Activated naive CD8-positive, alpha-beta T cell (primary cell): ENCODE measurements around the gene STPG4.

Source experiments
- H3K27ac Mint-ChIP-seq: one replicate; pipeline ENCODE4 v1.8.0; 2021; ENCODE audit warnings: mixed read lengths
- H3K27me3 Mint-ChIP-seq: one replicate; pipeline ENCODE4 v1.8.0; 2021; ENCODE audit warnings: mixed read lengths
- H3K36me3 Mint-ChIP-seq: one replicate; pipeline ENCODE4 v1.8.0; 2021; ENCODE audit warnings: mixed read lengths
- H3K4me1 Mint-ChIP-seq: one replicate; pipeline ENCODE4 v1.8.0; 2021; ENCODE audit warnings: low read depth, mixed read lengths
- H3K4me3 Mint-ChIP-seq: one replicate; pipeline ENCODE4 v1.8.0; 2021; ENCODE audit warnings: mild to moderate bottlenecking, mixed read lengths
- H3K9me3 Mint-ChIP-seq: one replicate; pipeline ENCODE4 v1.8.0; 2021; ENCODE audit warnings: low read depth, mixed read lengths

STPG4 gene

DNA sequence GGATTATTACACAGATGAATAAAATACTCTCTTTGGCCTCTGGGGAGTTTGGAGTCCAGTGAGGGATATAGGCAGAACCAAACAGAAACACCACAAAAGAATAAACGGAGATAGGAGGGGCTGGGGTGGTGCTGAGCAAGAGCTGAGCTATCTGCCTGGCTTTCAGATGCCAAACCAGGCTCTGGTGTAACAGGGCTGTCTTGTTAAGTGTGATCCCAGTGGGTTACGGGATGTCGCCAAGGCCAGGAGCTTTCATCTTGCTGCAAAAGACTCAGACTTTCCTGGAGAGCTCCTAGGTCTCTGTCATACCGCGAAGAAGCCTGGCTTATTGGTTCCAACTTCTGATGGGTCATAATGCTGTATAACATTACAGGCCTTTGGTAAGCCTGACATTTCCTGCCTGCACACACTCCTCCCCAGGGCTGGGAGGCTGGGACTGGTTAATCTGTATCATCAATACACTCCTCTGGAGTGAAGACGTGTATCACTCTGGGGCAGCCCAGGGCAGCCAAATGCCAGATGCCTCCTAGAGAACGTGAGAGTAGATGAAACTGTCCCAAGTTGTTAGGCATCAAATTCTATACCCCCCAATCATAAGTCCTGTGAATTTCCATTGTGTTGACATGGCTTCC lies 60.5 kb downstream of the STPG4 start:
- H3K4me3 Mint-ChIP-seq, result no peak overlapping the region
- no peaks in the 10 kb centered on the region for H3K4me1 Mint-ChIP-seq
- no peak overlapping the region for H3K27ac Mint-ChIP-seq
- no peaks in the 10 kb centered on the region for H3K9me3 Mint-ChIP-seq
- H3K36me3 Mint-ChIP-seq, result no peaks in the 10 kb centered on the region
- no peaks in the 10 kb centered on the region for H3K27me3 Mint-ChIP-seq

DNA sequence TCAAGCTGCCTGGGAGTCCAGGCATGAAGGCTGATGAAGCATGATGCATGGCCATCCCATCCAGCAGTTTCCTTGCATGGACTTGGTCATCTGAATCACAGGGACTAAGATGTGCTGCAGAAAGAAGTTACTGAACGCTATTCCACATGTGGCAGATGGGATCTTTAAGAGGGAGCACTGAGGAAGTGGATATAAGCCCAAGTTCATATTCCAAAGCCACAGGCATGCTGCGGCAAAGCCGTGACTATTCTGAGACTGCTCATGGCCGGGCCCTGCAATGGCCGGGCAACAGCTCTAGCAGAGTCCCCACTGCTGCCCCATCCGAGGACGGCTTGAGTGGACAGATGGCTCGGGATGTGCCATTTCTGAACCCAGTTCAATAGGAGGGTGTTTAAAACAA lies 61.5 kb downstream of the STPG4 start:
- H3K9me3 Mint-ChIP-seq, result no peaks in the 10 kb centered on the region
- no peak overlapping the region for H3K4me3 Mint-ChIP-seq
- no peaks in the 10 kb centered on the region for H3K36me3 Mint-ChIP-seq
- no peaks in the 10 kb centered on the region for H3K27me3 Mint-ChIP-seq
- no peaks in the 10 kb centered on the region for H3K4me1 Mint-ChIP-seq
- H3K27ac Mint-ChIP-seq, result no peak overlapping the region

DNA sequence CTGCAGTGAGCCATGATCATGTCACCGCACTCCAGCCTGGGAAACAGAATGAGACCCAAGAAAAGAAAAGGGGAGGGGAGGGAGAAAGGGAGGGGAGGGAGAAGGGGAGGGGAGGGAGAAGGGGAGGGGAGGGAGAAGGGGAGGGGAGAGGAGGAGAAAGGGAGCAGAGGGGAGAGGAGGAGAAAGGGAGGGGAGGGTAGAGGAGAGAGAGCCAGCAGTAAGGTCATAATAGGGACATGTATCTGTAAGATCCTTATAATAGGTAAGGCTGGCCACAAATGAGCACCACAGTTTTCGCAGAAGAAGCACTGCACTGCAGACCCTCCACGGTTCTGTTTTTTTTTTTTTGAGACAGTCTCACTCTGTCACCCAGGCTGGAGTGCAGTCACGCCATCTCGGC lies 62.6 kb downstream of the STPG4 start:
- Mint-ChIP-seq H3K4me3 (no peak overlapping the region), H3K36me3 (no peaks in the 10 kb centered on the region), H3K4me1 (no peaks in the 10 kb centered on the region), H3K9me3 (no peaks in the 10 kb centered on the region), H3K27ac (no peak overlapping the region), H3K27me3 (no peaks in the 10 kb centered on the region)

DNA sequence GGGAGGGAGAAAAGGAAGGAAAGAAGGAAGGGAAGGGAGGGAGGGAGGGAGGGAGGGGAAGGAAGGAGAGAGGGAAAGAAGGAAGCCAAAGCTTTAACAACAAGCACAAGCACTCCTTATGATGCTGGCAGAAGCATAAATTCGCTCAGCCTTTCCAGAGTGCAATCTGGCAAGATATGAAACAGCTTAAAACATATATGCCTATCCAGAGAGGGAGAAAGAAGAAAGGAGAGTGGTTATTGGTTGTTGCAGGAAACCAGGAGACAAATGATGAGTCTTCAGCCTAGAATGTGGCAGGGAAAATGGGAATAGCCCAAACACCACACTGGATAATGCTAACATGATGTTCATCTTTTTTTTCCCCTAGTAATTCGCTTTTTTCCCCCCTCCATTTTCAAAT lies 64.0 kb downstream of the STPG4 start:
- Mint-ChIP-seq H3K27me3 (no peaks in the 10 kb centered on the region), H3K4me1 (no peaks in the 10 kb centered on the region)

DNA sequence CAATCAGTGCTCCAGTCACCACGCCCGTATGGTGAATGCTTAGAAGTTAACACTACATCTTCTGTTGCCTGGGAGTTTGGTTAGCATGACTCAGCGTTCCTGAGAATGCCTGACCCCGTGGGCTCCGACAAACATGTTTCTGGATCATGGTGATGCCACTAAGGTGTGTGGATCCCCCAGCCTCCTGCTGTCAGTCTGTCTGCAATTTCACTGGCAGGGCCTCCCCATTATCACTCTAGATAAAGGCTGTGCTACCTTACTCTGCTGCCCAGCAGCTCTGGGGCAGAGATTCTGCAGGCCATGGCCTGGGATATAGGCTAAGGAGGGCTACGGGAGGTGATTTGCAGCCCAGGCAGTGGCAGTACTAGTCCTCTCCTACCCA lies 66.0 kb downstream of the STPG4 start:
- H3K9me3 Mint-ChIP-seq, result no peaks in the 10 kb centered on the region

More for the DNA sequence above, 64.0 kb downstream of the STPG4 start:
- no peaks in the 10 kb centered on the region for H3K36me3 Mint-ChIP-seq
- no peak overlapping the region for H3K4me3 Mint-ChIP-seq
- H3K9me3 Mint-ChIP-seq, result no peaks in the 10 kb centered on the region
- H3K27ac Mint-ChIP-seq, result no peak overlapping the region

DNA sequence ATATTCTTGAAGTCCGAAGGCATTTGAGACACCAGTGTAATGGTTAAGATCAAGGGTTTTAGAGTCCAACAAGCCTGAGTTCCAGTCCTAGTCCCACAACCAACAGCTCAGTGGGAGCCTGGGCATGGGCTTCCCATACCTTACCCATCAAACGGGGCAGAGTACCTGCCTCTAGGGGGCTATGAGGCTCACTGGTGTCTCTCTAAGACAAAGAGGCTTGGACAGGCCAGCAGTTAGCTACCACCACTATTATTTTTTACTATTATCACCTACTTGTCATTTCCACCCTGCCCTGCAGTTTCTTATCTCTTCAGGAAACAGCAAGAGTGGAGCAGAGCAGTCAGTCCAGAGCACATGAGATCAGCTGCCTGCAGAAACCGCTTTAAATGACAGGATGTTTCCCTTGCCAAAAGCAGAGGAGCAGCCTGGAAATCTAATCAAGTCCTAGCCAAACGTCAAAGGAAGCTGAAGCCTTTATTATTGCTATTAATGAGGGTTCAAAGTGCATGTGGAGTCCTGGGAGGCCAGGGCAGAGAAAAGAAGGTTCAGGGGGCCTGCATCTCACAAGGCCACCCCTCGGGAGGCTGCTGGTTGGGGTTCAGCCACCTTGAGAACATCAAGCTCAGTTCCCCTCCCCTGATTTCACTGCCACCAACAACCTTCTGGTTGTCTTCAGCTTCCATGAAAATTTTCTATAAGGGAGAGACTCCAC lies 66.6 kb downstream of the STPG4 start:
- H3K27me3 Mint-ChIP-seq, result no peaks in the 10 kb centered on the region
- H3K4me3 Mint-ChIP-seq, result no peak overlapping the region
- no peaks in the 10 kb centered on the region for H3K4me1 Mint-ChIP-seq
- H3K36me3 Mint-ChIP-seq, result no peaks in the 10 kb centered on the region
- no peaks in the 10 kb centered on the region for H3K9me3 Mint-ChIP-seq
- no peak overlapping the region for H3K27ac Mint-ChIP-seq

More for the DNA sequence above, 66.0 kb downstream of the STPG4 start:
- Mint-ChIP-seq H3K27me3 (no peaks in the 10 kb centered on the region), H3K36me3 (no peaks in the 10 kb centered on the region), H3K27ac (no peak overlapping the region), H3K4me1 (no peaks in the 10 kb centered on the region), H3K4me3 (no peak overlapping the region)

DNA sequence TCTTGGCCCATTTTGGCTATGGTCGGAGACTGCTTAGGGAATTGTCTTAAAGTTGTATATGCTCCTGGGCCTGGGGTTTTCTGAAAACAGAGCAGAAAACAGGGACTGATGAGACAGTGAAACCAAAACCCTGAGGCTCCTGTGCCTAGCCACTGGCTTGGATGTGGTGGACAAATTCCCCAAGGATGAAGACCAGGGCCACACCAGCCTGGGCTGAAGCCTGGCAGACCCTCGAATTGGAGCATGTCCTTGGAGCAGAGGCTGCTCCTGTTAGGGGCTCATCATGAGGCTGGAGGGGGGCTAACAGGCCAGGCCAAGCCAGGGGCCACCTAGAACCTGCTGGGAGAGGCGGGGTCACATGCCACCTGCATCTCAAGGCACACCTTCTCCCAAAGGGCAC lies 68.1 kb downstream of the STPG4 start:
- H3K4me3 Mint-ChIP-seq, result no peak overlapping the region
- H3K9me3 Mint-ChIP-seq, result no peaks in the 10 kb centered on the region
- H3K27ac Mint-ChIP-seq, result no peak overlapping the region
- no peaks in the 10 kb centered on the region for H3K4me1 Mint-ChIP-seq
- H3K27me3 Mint-ChIP-seq, result no peaks in the 10 kb centered on the region
- H3K36me3 Mint-ChIP-seq, result no peaks in the 10 kb centered on the region

DNA sequence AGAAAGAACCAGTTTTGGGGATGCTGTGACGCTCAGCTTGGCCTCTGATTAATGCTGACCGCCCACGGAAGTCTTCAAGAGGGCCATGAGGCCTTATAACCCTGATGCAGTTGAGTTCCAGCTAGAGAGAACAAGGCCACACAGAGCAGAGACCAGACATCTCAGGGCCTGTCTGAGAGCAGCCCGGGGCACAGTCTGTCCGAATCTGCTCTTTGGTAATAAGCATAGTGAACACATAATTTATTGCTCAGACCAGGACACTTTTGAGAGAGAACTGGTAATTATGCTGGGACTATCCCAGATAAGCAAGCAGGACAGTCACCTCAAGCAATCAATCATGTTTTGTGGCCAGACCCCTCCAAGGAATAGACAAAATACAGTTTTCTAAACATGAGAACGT lies 68.5 kb downstream of the STPG4 start:
- no peaks in the 10 kb centered on the region for H3K9me3 Mint-ChIP-seq
- H3K27ac Mint-ChIP-seq, result no peak overlapping the region
- no peaks in the 10 kb centered on the region for H3K27me3 Mint-ChIP-seq
- H3K36me3 Mint-ChIP-seq, result no peaks in the 10 kb centered on the region
- H3K4me3 Mint-ChIP-seq, result no peak overlapping the region
- H3K4me1 Mint-ChIP-seq, result no peaks in the 10 kb centered on the region

DNA sequence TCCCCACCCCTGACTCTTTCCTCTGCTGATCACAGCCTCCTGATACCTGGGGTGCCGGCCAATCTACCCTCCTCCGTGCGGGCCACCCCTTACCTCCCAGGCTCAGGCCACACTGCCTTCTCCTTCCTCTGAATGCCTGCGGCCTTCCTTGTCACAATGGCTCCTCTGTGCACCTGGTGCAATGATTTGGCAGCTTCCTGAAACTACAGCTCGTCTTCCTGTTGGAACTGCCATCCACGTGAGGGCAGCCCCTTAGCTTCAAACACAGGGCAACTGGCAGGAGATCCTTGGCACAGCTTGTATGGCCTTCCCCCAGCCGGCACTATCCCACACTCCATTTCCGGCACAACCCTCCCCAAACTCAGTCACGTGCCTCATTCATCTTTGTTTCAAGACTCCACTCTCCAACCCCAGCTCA lies 69.0 kb downstream of the STPG4 start:
- Mint-ChIP-seq H3K9me3 (no peaks in the 10 kb centered on the region), H3K27ac (no peak overlapping the region), H3K27me3 (no peaks in the 10 kb centered on the region), H3K4me1 (no peaks in the 10 kb centered on the region), H3K4me3 (no peak overlapping the region), H3K36me3 (no peaks in the 10 kb centered on the region)

DNA sequence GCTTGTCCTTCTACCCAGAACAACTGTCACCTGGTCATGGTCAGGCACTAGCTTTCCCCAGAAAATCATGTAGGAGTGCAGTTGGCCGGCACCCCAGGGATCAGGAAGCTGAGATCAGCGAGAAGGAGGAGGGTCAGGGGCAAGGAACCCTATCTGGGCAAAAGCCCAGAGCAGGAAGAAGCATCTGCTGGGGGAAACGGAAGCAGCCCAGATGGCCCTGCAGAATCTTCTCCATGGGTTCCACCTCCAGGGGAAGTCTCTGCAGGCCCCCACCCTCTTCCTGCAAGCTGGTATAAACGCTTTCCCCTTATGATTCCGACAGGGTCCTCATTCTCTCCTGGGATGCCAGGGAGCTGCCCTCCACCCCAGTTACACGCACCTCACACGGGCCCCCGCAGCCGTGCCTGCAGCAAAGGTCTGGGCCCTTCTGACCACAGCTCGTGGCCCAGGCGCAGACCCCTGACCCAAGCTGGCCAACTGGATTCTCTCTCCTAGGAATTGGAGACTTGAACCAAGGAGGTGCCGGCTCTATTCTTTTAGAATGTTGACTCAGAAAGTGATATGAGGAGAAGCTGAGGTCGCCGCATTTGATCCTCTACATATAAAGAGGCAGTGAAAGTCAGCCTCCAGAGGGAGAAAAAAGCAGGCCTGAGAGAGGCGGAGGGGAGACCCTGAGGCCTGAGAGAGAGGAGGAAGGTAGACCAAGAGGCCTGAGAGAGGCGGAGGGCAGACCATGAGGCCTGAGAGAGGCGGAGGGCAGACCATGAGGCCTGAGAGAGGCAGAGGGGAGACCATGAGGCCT lies 71.0 kb downstream of the STPG4 start:
- Mint-ChIP-seq H3K4me1 (peaks cover 1% of the 10 kb centered on the region), H3K9me3 (no peaks in the 10 kb centered on the region), H3K27ac (no peak overlapping the region), H3K36me3 (no peaks in the 10 kb centered on the region), H3K4me3 (no peak overlapping the region), H3K27me3 (no peaks in the 10 kb centered on the region)

DNA sequence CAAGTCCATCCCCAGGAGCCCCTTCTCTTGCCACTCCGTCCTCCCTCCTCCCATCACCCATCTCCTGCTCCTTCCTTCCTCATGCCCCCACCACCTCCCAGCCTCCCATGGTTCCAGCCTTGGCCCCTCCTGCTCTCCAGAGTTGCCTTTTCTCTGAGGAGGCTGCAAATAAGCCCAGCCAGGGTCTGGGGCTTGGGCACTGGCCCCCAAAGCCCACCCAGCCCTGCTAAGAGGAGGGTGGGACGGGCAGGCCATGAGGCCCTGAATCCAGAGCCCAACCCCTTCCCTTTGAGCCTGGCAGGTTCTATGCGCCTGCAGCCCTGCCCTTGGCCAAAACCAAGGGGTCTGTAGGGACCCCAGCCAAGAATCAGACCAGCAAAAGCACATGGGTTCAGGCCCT lies 71.6 kb downstream of the STPG4 start:
- H3K27ac Mint-ChIP-seq, result no peak overlapping the region
- H3K4me1 Mint-ChIP-seq, result peaks cover 1% of the 10 kb centered on the region
- no peaks in the 10 kb centered on the region for H3K9me3 Mint-ChIP-seq
- no peak overlapping the region for H3K4me3 Mint-ChIP-seq
- H3K36me3 Mint-ChIP-seq, result no peaks in the 10 kb centered on the region
- H3K27me3 Mint-ChIP-seq, result no peaks in the 10 kb centered on the region

DNA sequence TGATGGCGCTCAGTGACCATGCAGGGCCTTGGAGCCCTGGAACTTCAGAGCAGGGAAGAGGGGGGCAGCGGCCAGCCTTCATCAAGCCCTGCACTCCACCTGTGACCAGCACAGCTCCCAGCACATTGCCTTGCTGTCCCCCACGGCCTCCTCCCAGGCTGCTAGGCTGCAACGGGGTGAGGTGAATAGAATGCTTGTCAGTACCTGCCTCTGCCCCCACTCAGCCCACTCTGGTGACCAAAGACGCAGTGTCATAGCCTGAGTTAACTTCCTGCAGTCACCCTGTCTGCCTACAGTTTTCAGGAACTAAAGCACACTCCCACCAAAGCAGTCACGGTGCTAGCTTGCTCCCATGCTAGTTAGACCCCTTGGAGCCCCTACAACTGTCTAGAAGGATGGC lies 72.1 kb downstream of the STPG4 start:
- Mint-ChIP-seq H3K27me3 (no peaks in the 10 kb centered on the region), H3K36me3 (no peaks in the 10 kb centered on the region), H3K9me3 (no peaks in the 10 kb centered on the region), H3K4me1 (peaks cover 1% of the 10 kb centered on the region), H3K4me3 (no peak overlapping the region), H3K27ac (no peak overlapping the region)

DNA sequence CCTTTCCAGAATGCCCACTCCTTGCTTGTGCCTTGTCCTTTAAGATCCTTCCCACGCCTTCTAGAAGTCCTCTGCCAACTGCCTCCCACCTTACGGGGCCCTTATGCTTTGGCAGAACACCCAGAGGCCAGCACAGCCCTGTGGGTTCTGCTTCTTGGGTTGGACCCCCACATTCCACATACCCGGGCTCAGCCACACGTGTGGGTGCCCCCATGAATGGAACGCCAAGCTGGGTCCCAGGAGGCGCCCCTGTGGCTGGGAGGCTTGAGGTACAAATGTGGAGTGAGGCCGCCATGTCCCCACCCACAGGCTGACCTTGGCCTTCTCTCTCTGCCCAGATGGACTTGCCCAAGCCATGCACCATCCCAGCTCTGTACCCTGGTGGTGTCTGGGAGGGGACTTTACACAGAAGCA lies 74.2 kb downstream of the STPG4 start:
- Mint-ChIP-seq H3K4me1 (peaks cover 1% of the 10 kb centered on the region), H3K27me3 (no peaks in the 10 kb centered on the region), H3K27ac (no peak overlapping the region)

DNA sequence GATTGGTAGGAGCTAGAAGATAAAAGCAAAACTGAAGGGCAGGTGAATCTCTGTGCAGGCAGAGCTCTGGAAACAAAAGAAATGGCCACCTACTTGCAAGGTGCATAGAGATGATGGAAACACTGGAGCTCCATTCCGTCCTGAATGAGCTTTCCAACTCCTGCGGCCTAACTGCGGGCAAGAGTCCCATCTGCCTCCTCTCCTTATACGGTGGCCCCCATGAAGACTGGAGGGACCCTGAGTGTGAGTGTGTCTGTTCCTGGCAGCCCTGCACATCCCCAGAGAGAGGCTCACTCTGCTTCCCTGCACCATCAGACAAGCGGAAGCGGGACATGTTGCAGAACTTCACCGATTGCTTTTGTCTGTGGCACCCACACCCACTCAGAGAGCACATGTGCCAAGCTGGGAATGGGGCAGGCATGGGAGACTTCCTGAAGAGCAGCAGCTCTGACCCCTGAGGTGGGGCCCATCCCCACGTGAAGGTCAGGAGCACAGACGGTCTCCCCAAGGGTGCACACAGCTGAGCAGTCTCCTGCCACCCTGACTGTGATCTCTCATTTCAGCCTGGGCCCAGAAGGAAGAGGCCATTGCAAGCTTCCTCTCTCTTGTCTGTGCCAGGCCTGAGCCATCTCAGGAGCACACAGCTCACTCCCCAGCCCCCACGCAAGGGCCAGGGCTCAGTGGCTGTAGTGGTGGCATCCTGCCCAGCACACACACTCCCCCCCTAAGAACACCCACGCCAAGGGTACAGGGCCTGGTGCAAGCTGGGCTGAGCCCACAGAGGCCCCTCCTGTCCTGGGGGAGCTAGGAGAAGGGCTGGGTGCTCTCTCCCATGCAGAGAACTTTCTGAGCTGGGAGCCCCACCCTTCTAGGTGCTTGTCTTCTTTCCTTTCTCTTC lies 75.3 kb downstream of the STPG4 start:
- Mint-ChIP-seq H3K4me3 (no peak overlapping the region), H3K4me1 (peaks cover 1% of the 10 kb centered on the region), H3K27me3 (no peaks in the 10 kb centered on the region), H3K27ac (no peak overlapping the region), H3K36me3 (no peaks in the 10 kb centered on the region), H3K9me3 (no peaks in the 10 kb centered on the region)

More for the DNA sequence above, 74.2 kb downstream of the STPG4 start:
- H3K4me3 Mint-ChIP-seq, result no peak overlapping the region
- H3K36me3 Mint-ChIP-seq, result no peaks in the 10 kb centered on the region
- no peaks in the 10 kb centered on the region for H3K9me3 Mint-ChIP-seq
